Neural progenitor cell (in vitro differentiated cells): ENCODE data around the gene CORO6. TPM values are rescaled to one million over a fixed set of nuclear protein-coding genes. Genes with fewer than 3 reads are reported as not detected.

ENCODE experiments used
- DNase-seq: peaks from one replicate; pipeline ENCODE4 v3.0.0-alpha.2; 2016; ENCODE audit warnings: low spot score
- H2AFZ ChIP-seq: fragments of 200-600 bp; sonication (generic); replicated peaks from 2 replicates; pipeline ENCODE4 v1.6.1; 2016; ENCODE audit warnings: antibody characterized with exemption
- H3F3A ChIP-seq: fragments of 200-600 bp; sonication (generic); 2 replicates; pipeline ENCODE4 v1.6.1; 2016; ENCODE audit warnings: antibody characterized with exemption, low read depth
- H3K27ac ChIP-seq: fragments of 200-600 bp; sonication (generic); 2 replicates; pipeline ENCODE4 v1.5.1; 2016; ENCODE audit warnings: mild to moderate bottlenecking
- H3K27me3 ChIP-seq: fragments of 200-600 bp; sonication (generic); 2 replicates; pipeline ENCODE4 v1.6.1; 2016; ENCODE audit warnings: mild to moderate bottlenecking, moderate library complexity
- H3K36me3 ChIP-seq: fragments of 200-600 bp; sonication (generic); 2 replicates; pipeline ENCODE4 v1.5.1; 2016
- H3K4me1 ChIP-seq: fragments of 200-600 bp; sonication (generic); 2 replicates; pipeline ENCODE4 v1.6.1; 2016; ENCODE audit warnings: mixed run types
- H3K4me2 ChIP-seq: fragments of 200-600 bp; sonication (generic); 2 replicates; pipeline ENCODE4 v1.6.1; 2016
- H3K4me3 ChIP-seq: fragments of 200-600 bp; sonication (generic); 2 replicates; pipeline ENCODE4 v1.5.1; 2016
- H3K79me2 ChIP-seq: fragments of 200-600 bp; sonication (generic); 2 replicates; pipeline ENCODE4 v1.6.1; 2016; ENCODE audit warnings: low read depth
- H3K9ac ChIP-seq: fragments of 200-600 bp; sonication (generic); 2 replicates; pipeline ENCODE4 v1.6.1; 2016
- H3K9me3 ChIP-seq: fragments of 200-600 bp; sonication (generic); 2 replicates; pipeline ENCODE4 v1.5.1; 2016; ENCODE audit warnings: low read depth
- H4K20me1 ChIP-seq: fragments of 200-600 bp; sonication (generic); 2 replicates; pipeline ENCODE4 v1.6.1; 2016; ENCODE audit warnings: low read depth
- H3K27ac Mint-ChIP-seq: 3 replicates; pipeline ENCODE4 v1.8.0; 2021; ENCODE audit warnings: mixed read lengths
- H3K27me3 Mint-ChIP-seq: 2 replicates; pipeline ENCODE4 v1.8.0; 2022; ENCODE audit warnings: low read depth, mild to moderate bottlenecking, inconsistent platforms, moderate library complexity, mixed read lengths; ENCODE audit not compliant: insufficient read depth
- H3K36me3 Mint-ChIP-seq: 3 replicates; pipeline ENCODE4 v1.8.0; 2021; ENCODE audit warnings: mixed read lengths
- H3K4me1 Mint-ChIP-seq: 3 replicates; pipeline ENCODE4 v1.8.0; 2021; ENCODE audit warnings: mixed read lengths
- H3K4me3 Mint-ChIP-seq: 3 replicates; pipeline ENCODE4 v1.8.0; 2021; ENCODE audit warnings: mild to moderate bottlenecking, moderate library complexity, mixed read lengths
- H3K9me3 Mint-ChIP-seq: 3 replicates; pipeline ENCODE4 v1.8.0; 2020; ENCODE audit warnings: mixed read lengths
- CTCF ChIP-seq: fragments of 200-600 bp; sonication (generic); IDR thresholded peaks from 2 replicates; pipeline ENCODE4 v1.5.1; 2017; ENCODE audit warnings: antibody characterized with exemption, mild to moderate bottlenecking
- EZH2 ChIP-seq: fragments of 200-600 bp; sonication (generic); IDR thresholded peaks from 2 replicates; pipeline ENCODE4 v1.6.1; 2017; ENCODE audit warnings: antibody characterized with exemption, mild to moderate bottlenecking, moderate library complexity
- EZH2phosphoT487 ChIP-seq: fragments of 200-600 bp; sonication (generic); IDR thresholded peaks from 2 replicates; pipeline ENCODE4 v1.6.1; 2017; ENCODE audit warnings: antibody characterized with exemption
- total RNA-seq: library from RNA; depleted of rRNA; stranded (reverse); fragments of >200 nt; gene quantifications from 2 replicates; pipeline ENCODE4 v1.2.3, GENCODE V29; 2015; ENCODE audit warnings: low replicate concordance

CORO6 gene
- total RNA-seq, 1 donor from 2014 or later = 3.9 TPM

DNA sequence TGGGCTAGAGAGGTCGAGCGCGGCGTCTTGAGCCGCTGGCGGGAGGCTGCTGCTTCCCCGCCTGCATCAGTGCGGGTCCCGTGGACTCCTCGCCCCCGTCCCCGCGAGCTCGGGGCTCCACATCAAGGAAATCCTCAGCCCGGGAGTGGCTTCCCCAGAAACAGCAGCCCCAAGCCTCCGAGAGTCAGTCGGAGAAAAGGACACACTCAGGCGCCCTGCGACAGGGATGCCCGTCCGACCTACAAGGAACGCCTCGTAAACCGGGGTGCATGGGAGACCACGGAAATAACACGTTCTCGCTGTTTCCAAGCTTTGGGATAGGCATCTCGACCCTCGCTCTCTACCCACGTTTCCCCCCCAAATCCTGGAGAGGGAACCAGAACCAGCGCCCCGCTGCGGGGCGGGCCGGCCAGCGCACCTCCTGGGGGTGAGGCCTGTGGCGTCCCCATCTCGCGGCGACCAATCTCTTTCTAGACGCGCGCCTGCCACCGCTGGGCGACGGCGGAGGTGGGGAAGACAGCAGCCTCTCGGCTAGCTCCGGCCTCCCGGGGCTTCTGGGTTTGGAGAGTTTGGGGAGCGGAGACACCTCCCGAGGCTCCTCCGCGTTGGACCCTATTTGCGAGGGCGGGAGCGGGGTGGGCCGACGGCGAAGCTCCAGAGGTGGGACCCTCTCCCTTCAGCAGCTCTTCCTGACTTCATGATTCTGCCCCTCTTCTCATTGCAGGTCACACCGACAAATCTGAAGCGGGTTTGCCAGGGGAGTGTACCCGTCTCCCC is 55.0 kb downstream of the CORO6 start:
- peaks cover 4% of the 10 kb centered on the region for H3K36me3 Mint-ChIP-seq
- Histone ChIP-seq H3K36me3 (no peaks in the 10 kb centered on the region), H3K27ac (no peak overlapping the region), H3K4me3 (peak overlapping the region; percentile 71), H3K9me3 (no peaks in the 10 kb centered on the region), H3K79me2 (peaks cover 7% of the 10 kb centered on the region), H3F3A (peaks cover 41% of the 10 kb centered on the region), H3K4me2 (peak overlapping the region; percentile 96), H3K9ac (no peak overlapping the region), H3K27me3 (peaks cover 42% of the 10 kb centered on the region), H4K20me1 (peaks cover 34% of the 10 kb centered on the region), H3K4me1 (peaks cover 20% of the 10 kb centered on the region), H2AFZ (peak overlapping the region; percentile 43)
- no peaks in the 10 kb centered on the region for H3K9me3 Mint-ChIP-seq
- H3K4me1 Mint-ChIP-seq = peaks cover 24% of the 10 kb centered on the region
- H3K27ac Mint-ChIP-seq = no peak overlapping the region
- DNase-seq = peak; percentile 84
- peak overlapping the region; percentile 95 for H3K4me3 Mint-ChIP-seq
- H3K27me3 Mint-ChIP-seq = peaks cover 29% of the 10 kb centered on the region
- TF ChIP-seq EZH2phosphoT487 = no peak
- TF ChIP-seq EZH2 = no peak
- TF ChIP-seq CTCF = peak; percentile 22

DNA sequence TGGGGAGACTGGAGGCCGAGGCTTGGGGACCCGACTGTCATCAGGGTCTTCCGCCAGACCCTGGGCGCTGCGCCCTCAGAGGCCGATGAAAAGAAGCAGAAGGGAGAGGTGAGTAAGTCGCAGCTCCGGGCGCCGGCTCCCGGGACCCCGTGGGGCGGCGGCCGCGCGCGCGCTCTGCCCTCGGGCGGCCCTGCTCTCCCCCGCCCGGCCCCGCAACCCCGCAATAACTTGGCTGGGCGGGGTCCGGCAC is 55.5 kb downstream of the CORO6 start:
- Histone ChIP-seq H3K4me3 (peak overlapping the region; percentile 71), H3K9ac (no peak overlapping the region), H2AFZ (peak overlapping the region; percentile 43), H3K36me3 (no peaks in the 10 kb centered on the region), H3K9me3 (no peaks in the 10 kb centered on the region), H3K4me1 (peaks cover 15% of the 10 kb centered on the region), H3F3A (peaks cover 41% of the 10 kb centered on the region), H4K20me1 (peaks cover 29% of the 10 kb centered on the region), H3K4me2 (peak overlapping the region; percentile 96), H3K27ac (no peak overlapping the region), H3K27me3 (peaks cover 42% of the 10 kb centered on the region), H3K79me2 (peaks cover 7% of the 10 kb centered on the region)
- peaks cover 24% of the 10 kb centered on the region for H3K4me1 Mint-ChIP-seq
- peaks cover 30% of the 10 kb centered on the region for H3K27me3 Mint-ChIP-seq
- no peaks in the 10 kb centered on the region for H3K9me3 Mint-ChIP-seq
- DNase-seq = peak; percentile 71
- no peak overlapping the region for H3K27ac Mint-ChIP-seq
- peaks cover 4% of the 10 kb centered on the region for H3K36me3 Mint-ChIP-seq
- H3K4me3 Mint-ChIP-seq = peak overlapping the region; percentile 95
- TF ChIP-seq EZH2phosphoT487 (no peak), EZH2 (no peak), CTCF (no peak)

- Histone ChIP-seq H3K4me3 (peak within 1 kb of the TSS; percentile 71), H3K36me3 (no peaks in the 10 kb centered on the region), H3K27me3 (peaks cover 42% of the 10 kb centered on the region), H3K9me3 (no peaks in the 10 kb centered on the region), H2AFZ (peak within 1 kb of the TSS; percentile 83), H3K4me2 (peak within 1 kb of the TSS; percentile 96), H3K9ac (no peak within 1 kb of the TSS), H3F3A (peaks cover 41% of the 10 kb centered on the region), H3K79me2 (peaks cover 7% of the 10 kb centered on the region), H4K20me1 (peaks cover 24% of the 10 kb centered on the region), H3K4me1 (peaks cover 15% of the 10 kb centered on the region), H3K27ac (no peak within 1 kb of the TSS)
- Mint-ChIP-seq H3K4me3 (peak within 1 kb of the TSS; percentile 95), H3K9me3 (no peaks in the 10 kb centered on the region), H3K27me3 (peaks cover 32% of the 10 kb centered on the region), H3K36me3 (peaks cover 4% of the 10 kb centered on the region), H3K4me1 (peaks cover 24% of the 10 kb centered on the region), H3K27ac (no peak within 1 kb of the TSS)
- DNase-seq = peak; percentile 84
- TF ChIP-seq CTCF (no peak), EZH2phosphoT487 (peak; percentile 85), EZH2 (peak; percentile 91)
Observed at GRCh38 chr17:29566473-29567303, 56.0 kb downstream of the CORO6 start, which contains the start of gene ABHD15. TSS of gene ABHD15 (minus strand) at chr17:29567037. CDS start at chr17:29566966, 71 bp downstream.
